HG03460 (cell line): ENCODE results near the gene NDUFC1.
"Not testable (repeated sequence)": the region's sequence is repeated elsewhere in the genome, so short reads cannot be mapped to it uniquely, and the experiment has no call there.

Experiments
- ATAC-seq: cut with Tn5 transposase; IDR thresholded peaks from one replicate; pipeline ENCODE4 v1.9.1; 2021; ENCODE audit not compliant: unreplicated experiment

NDUFC1 gene

GRCh38 chr4:139301821-139302611, at the start of gene NDUFC1:
NDUFC1 (minus strand) TSS chr4:139302477; CDS start chr4:139295798, 6,679 bp downstream.
- peak; percentile 38 for ATAC-seq

DNA sequence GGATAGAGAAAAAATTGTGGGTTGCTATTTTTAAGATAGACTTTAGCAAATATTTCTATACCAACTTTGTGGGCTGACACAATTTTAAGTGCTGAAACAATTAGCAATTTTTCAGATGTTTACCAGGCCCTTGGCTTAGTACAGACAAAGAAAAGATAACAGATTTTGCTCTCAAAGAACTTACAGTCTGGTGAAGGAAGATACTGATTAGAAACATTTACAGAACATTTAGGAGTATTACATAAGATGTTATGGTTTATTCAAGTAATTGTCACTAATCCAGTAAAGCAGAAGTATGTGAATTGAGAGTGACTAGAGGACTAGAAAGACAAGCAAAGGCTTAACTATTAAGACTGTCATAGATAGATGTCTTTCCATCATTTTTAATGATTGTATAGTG, 35.3 kb upstream of the NDUFC1 start:
- no peak for ATAC-seq

- ATAC-seq = no peak
Observed at GRCh38 chr4:139333046-139333445, 30.8 kb upstream of the NDUFC1 start.

- no peak for ATAC-seq
Observed at GRCh38 chr4:139331185-139331584, 28.9 kb upstream of the NDUFC1 start.

DNA sequence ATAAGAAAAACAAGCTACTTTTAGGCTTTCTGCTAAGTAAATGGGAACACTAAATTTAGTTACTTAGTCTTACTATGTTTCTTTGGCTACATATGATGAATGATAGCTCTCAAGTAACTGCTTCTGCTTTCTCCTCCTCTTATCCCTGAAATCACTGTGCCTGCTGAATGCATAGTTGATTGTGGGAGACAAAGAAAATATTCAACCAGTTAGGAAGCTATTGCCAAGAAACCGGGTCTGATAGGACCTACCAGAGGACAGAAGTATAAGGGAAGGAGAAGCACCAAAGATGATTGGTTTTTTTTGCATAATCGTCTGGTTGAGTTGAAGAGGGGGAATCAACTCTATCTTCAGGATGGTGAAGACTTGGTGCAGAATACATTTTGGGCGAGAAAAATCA, 28.0 kb upstream of the NDUFC1 start:
- no peak for ATAC-seq

- no peak for ATAC-seq
Observed at GRCh38 chr4:139329665-139330200, 27.5 kb upstream of the NDUFC1 start.

GRCh38 chr4:139324620-139325019, 22.3 kb upstream of the NDUFC1 start:
- ATAC-seq = no peak

GRCh38 chr4:139322541-139322940, 20.3 kb upstream of the NDUFC1 start:
- ATAC-seq = not testable (repeated sequence)

- not testable (repeated sequence) for ATAC-seq
Observed at GRCh38 chr4:139322070-139322469, 19.8 kb upstream of the NDUFC1 start.

- no peak for ATAC-seq
Observed at GRCh38 chr4:139319571-139319970, 17.3 kb upstream of the NDUFC1 start.

- ATAC-seq = no peak
Observed at GRCh38 chr4:139317635-139318034, 15.4 kb upstream of the NDUFC1 start.

DNA sequence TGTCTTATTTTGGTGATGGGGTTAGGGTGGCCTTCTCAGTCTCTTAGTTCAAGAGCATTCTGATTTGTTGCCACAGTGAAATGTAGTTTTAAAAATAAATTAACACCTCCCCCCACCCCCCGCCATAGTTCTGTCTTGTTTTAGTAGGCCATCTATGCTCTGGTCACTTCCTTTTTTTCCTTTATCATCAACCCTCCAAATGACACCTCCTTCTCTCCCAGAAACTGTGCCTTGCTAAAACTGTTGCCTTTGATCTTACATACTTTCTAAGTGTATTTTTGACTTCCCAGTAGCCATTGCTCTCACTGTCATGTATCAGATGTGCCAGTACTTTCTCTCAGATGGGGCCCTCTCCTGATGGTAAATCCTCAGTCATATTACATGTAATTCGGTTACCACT, 14.5 kb upstream of the NDUFC1 start:
- no peak for ATAC-seq

DNA sequence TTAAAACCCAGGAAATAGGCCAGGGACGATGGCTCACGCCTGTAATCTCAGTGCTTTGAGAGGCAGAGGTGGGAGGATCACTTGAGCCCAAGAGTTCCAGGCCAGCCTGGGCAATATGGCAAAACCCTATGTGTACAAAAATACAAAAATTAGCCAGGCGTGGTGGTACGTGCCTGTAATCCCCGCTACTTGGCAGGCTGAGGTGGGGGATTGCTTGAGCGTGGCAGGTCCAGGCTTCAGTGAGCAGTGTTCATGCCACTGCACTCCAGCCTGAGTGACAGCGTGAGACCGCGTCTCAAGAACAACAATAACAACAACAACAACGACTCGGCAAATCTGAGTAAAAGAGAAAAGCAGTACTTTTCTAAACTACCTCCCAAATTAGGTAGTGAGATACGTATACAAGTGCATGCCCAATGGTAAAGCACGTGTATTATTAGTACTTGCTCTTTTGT, 13.0 kb upstream of the NDUFC1 start:
- ATAC-seq = peak; percentile 78

GRCh38 chr4:139314047-139314800, 11.9 kb upstream of the NDUFC1 start:
- no peak for ATAC-seq

GRCh38 chr4:139313414-139313813, 11.1 kb upstream of the NDUFC1 start:
- ATAC-seq = not testable (repeated sequence)

DNA sequence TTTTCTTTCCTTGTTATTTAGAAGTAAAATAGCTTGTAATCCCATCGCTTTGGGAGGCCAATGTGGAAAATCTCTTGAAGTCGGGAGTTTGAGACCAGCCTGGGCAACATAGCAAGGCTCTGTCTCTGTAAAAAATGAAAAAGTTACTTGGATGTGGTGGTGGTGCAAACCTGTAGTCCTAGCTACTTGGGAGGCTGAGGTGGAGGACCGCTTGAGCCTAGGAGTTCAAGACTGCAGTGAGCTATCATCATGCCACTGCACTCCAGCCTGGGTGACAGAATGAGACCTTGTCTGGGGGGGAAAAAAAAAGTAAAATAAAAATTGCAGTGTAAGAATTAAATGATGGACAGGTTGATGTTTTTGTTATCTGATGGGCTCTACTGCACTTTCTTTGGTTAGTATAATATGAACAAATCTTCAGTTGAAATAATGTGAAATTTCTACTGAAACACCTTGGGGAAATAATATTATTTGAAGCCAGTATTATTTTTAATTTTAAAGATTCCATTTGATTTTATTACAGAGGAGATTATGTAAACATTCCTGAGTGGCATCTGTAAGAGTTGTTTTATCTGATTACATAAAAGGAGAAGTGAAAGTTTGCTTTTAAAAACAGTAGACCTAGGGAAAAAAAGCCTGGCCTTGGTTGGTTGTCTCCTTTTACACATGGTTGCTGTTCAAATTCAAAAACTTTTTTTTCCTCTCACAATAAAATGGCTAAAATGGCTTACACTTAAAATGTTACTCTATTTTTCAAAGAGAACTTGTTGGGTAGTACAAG, 10.5 kb upstream of the NDUFC1 start:
- ATAC-seq = no peak

DNA sequence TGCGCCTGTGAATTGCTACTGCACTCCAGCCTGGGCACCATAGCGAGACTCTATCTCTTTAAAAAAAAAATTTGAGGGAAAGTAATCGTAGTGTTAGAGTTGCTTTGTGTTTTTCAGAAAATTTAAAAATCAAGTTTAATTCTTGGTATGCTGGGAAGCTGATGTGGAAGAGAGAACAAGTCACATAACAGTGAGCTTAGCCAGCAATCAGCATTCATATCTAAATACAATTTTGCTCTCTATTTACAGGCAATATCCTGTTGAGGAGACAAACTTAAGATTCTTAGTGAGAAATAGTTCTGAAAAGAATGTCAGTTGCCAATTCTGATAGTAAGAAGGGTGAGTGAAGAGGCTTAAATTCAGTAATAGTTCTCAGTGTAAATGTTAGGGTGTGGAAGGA, 9.6 kb upstream of the NDUFC1 start:
- no peak for ATAC-seq

GRCh38 chr4:139304920-139305319, 2.6 kb upstream of the NDUFC1 start:
- no peak for ATAC-seq

- ATAC-seq = peak; percentile 82
Observed at GRCh38 chr4:139301113-139301820, 1.0 kb downstream of the NDUFC1 start, which contains the start of gene NAA15. NAA15 (plus strand) TSS chr4:139301505; CDS start chr4:139301778, 273 bp downstream.

- ATAC-seq = peak; percentile 4
Observed at GRCh38 chr4:139300431-139301112, 1.7 kb downstream of the NDUFC1 start.
